Liver (tissue), 9 donors: ENCODE measurements around the gene GALNT10. TPM values are rescaled to one million over a fixed set of nuclear protein-coding genes. Genes with fewer than 3 reads are reported as not detected.

Experiments
- DNase-seq: peaks from one replicate; pipeline ENCODE4 v3.0.0-alpha.2; 2017; ENCODE audit warnings: low spot score
- H3K27ac ChIP-seq, 2 donors: one replicate each; pipeline ENCODE4 v1.7.0; 2013; ENCODE audit warnings: inconsistent platforms in 2 of 2, low read length in 2 of 2, control low read depth in 1 of 2, low read depth in 1 of 2, mild to moderate bottlenecking in 1 of 2
- H3K27me3 ChIP-seq, 4 donors: one replicate each; pipeline versions ENCODE4 v1.6.1 to v1.7.0; 2013; ENCODE audit warnings: low read length in 3 of 4, inconsistent platforms in 1 of 4, mild to moderate bottlenecking in 1 of 4, moderate library complexity in 1 of 4; ENCODE audit not compliant: control insufficient read depth in 4 of 4, insufficient read depth in 4 of 4
- H3K36me3 ChIP-seq, 4 donors: one replicate each; pipeline versions ENCODE4 v1.6.1 to v1.7.0; 2013; ENCODE audit warnings: low read length in 3 of 4, mild to moderate bottlenecking in 3 of 4, low read depth in 1 of 4, moderate library complexity in 1 of 4; ENCODE audit not compliant: control insufficient read depth in 4 of 4, insufficient read depth in 3 of 4
- H3K4me1 ChIP-seq, 4 donors: one replicate each; pipeline versions ENCODE4 v1.6.1 to v1.7.0; 2013; ENCODE audit warnings: low read length in 3 of 4, mild to moderate bottlenecking in 3 of 4, moderate library complexity in 1 of 4; ENCODE audit not compliant: control insufficient read depth in 4 of 4, insufficient read depth in 4 of 4
- H3K4me3 ChIP-seq, 3 donors: one replicate each; pipeline versions ENCODE4 v1.6.1 to v1.7.0; 2013; ENCODE audit warnings: low read length in 3 of 3, control low read depth in 1 of 3, low read depth in 1 of 3, mild to moderate bottlenecking in 1 of 3
- H3K9ac ChIP-seq, 2 donors: one replicate each; pipeline ENCODE4 v1.7.0; 2013; ENCODE audit warnings: low read length in 2 of 2, mild to moderate bottlenecking in 2 of 2, moderate library complexity in 2 of 2, control low read depth in 1 of 2, low read depth in 1 of 2
- H3K9me3 ChIP-seq, 4 donors: one replicate each; pipeline versions ENCODE4 v1.6.1 to v1.7.0; 2013; ENCODE audit warnings: low read length in 3 of 4; ENCODE audit not compliant: control insufficient read depth in 4 of 4
- EGR1 ChIP-seq, 2 donors: IDR thresholded peaks; 2 replicates each; pipeline ENCODE4 v1.6.1; 2016 to 2018; ENCODE audit warnings: antibody characterized with exemption in 2 of 2, low read depth in 2 of 2
- FOXA1 ChIP-seq: IDR thresholded peaks from 2 replicates; pipeline ENCODE4 v1.6.1; 2016; ENCODE audit warnings: antibody characterized with exemption
- FOXA2 ChIP-seq: IDR thresholded peaks from 2 replicates; pipeline ENCODE4 v1.6.1; 2016; ENCODE audit warnings: antibody characterized with exemption
- GABPA ChIP-seq, 2 donors: IDR thresholded peaks in 1 of 2; conservative IDR thresholded peaks in 1 of 2; 2 replicates each; pipeline ENCODE4 v1.6.1; 2016; ENCODE audit warnings: antibody characterized with exemption in 2 of 2, mild to moderate bottlenecking in 1 of 2, moderate library complexity in 1 of 2
- HNF4G ChIP-seq: IDR thresholded peaks from 2 replicates; pipeline ENCODE4 v1.6.1; 2016; ENCODE audit warnings: antibody characterized with exemption
- JUND ChIP-seq, 2 donors: IDR thresholded peaks; 2 replicates each; pipeline ENCODE4 v1.6.1; 2016; ENCODE audit warnings: antibody characterized with exemption in 2 of 2
- NR2F2 ChIP-seq: IDR thresholded peaks from 2 replicates; pipeline ENCODE4 v1.6.1; 2016; ENCODE audit warnings: antibody characterized with exemption
- RAD21 ChIP-seq, 2 donors: IDR thresholded peaks; 2 replicates each; pipeline ENCODE4 v1.6.1; 2016; ENCODE audit warnings: antibody characterized with exemption in 2 of 2, mild to moderate bottlenecking in 2 of 2
- RXRA ChIP-seq, 2 donors: IDR thresholded peaks; 2 replicates each; pipeline ENCODE4 v1.6.1; 2017 to 2018; ENCODE audit warnings: antibody characterized with exemption in 2 of 2, mild to moderate bottlenecking in 1 of 2
- SP1 ChIP-seq: IDR thresholded peaks from 2 replicates; pipeline ENCODE4 v1.6.1; 2018; ENCODE audit warnings: antibody characterized with exemption, mild to moderate bottlenecking
- TAF1 ChIP-seq: conservative IDR thresholded peaks from 2 replicates; pipeline ENCODE4 v1.6.1; 2016; ENCODE audit warnings: antibody characterized with exemption, mild to moderate bottlenecking
- YY1 ChIP-seq: IDR thresholded peaks from 2 replicates; pipeline ENCODE4 v1.6.1; 2016; ENCODE audit warnings: antibody characterized with exemption, mild to moderate bottlenecking
- WGBS: extraction: QIAGEN DNeasy Blood & Tissue Kit; methylation state at CpG from one replicate; pipeline ENCODE4 v1.1.7; 2013; 5-methylcytosine and 5-hydroxymethylcytosine counted together
- polyA plus RNA-seq, 2 donors: library from polyadenylated mRNA; stranded (reverse) in 1 of 2; unstranded in 1 of 2; fragments of 200-250 nt in 1 of 2; fragments of >200 nt in 1 of 2; fragmentation: Nextera tagmentation in 1 of 2; extraction: Ambion mirVana in 1 of 2; gene quantifications; one replicate each; pipeline versions ENCODE4 v1.2.1 to v1.2.3, GENCODE V29; 2013 to 2015
- total RNA-seq, 2 donors: library from RNA; depleted of rRNA; stranded (reverse); fragments of >200 nt; gene quantifications; one replicate each; pipeline ENCODE4 v1.2.3, GENCODE V29; 2014
- TF ChIP-seq, protein P1 (sequence below): IDR thresholded peaks from 2 replicates; pipeline ENCODE4 v1.6.1; 2016; ENCODE audit warnings: antibody characterized with exemption
- TF ChIP-seq, protein P2 (sequence below): IDR thresholded peaks from 2 replicates; pipeline ENCODE4 v1.6.1; 2016; ENCODE audit warnings: antibody characterized with exemption
- TF ChIP-seq, protein P3 (sequence below): IDR thresholded peaks from 2 replicates; pipeline ENCODE4 v1.6.1; 2016; ENCODE audit warnings: antibody characterized with exemption
- TF ChIP-seq, protein P4 (sequence below): fragments of 150-350 bp; IDR thresholded peaks from 2 replicates; pipeline ENCODE4 v1.5.1; 2017; ENCODE audit warnings: improper control_type of control experiment, low read depth, low read length; ENCODE audit not compliant: missing input control
- donor health status: healthy.
- donor health status: healthy.
- donor health status: healthy.
- donor health status: healthy.
- donor health status: healthy.

GALNT10 gene
- total and polyA plus RNA-seq, 4 donors = 1.1 to 17.8 (median 5.3) TPM

DNA sequence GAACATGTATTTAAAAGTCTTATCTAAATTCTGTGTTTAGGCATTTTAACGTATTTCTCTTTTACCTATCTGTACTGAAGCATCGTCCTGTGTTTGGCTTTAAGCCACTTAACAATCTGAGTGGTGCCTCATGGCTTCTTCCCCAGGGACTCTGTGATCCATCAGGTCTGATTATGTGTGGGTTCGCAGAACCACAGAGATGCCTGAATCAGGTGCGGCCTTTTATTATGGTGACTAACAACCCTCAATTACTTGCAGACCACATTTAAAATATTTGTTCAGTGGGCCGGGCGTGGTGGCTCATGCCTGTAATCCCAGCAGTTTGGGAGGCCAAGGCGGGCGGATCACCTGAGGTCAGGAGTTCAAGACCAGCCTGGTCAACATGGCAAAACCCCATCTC lies 215.7 kb downstream of the GALNT10 start:
- TF ChIP-seq HNF4G (no peak), YY1 (no peak), RXRA (IDR thresholded peaks at IDR 0.05) (no peak), FOXA1 (no peak), FOXA2 (no peak), JUND (IDR thresholded peaks at IDR 0.05) (no peak), TAF1 (no peak), SP1 (no peak), GABPA (IDR thresholded peaks at IDR 0.05 in 1 of 2, conservative IDR thresholded peaks at IDR 0.05 in 1 of 2) (no peak), NR2F2 (no peak), EGR1 (IDR thresholded peaks at IDR 0.05; ENCODE audit: low read depth in 2 of 2) (no peak), RAD21 (IDR thresholded peaks at IDR 0.05) (no peak)
- TF ChIP-seq, protein P1, sequence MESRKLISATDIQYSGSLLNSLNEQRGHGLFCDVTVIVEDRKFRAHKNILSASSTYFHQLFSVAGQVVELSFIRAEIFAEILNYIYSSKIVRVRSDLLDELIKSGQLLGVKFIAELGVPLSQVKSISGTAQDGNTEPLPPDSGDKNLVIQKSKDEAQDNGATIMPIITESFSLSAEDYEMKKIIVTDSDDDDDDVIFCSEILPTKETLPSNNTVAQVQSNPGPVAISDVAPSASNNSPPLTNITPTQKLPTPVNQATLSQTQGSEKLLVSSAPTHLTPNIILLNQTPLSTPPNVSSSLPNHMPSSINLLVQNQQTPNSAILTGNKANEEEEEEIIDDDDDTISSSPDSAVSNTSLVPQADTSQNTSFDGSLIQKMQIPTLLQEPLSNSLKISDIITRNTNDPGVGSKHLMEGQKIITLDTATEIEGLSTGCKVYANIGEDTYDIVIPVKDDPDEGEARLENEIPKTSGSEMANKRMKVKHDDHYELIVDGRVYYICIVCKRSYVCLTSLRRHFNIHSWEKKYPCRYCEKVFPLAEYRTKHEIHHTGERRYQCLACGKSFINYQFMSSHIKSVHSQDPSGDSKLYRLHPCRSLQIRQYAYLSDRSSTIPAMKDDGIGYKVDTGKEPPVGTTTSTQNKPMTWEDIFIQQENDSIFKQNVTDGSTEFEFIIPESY = no peak
- TF ChIP-seq, protein P2, sequence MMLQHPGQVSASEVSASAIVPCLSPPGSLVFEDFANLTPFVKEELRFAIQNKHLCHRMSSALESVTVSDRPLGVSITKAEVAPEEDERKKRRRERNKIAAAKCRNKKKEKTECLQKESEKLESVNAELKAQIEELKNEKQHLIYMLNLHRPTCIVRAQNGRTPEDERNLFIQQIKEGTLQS = no peak
- TF ChIP-seq, protein P3, sequence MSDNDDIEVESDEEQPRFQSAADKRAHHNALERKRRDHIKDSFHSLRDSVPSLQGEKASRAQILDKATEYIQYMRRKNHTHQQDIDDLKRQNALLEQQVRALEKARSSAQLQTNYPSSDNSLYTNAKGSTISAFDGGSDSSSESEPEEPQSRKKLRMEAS = no peak
- H3K4me3 ChIP-seq = no peak overlapping the region
- no peak overlapping the region for H3K9ac ChIP-seq
- WGBS = 91% methylated on average over 8 of the region's 8 CpGs
- no peaks in the 10 kb centered on the region for H3K9me3 ChIP-seq
- H3K27me3 ChIP-seq = no peaks in the 10 kb centered on the region
- no peak overlapping the region for H3K27ac ChIP-seq
- DNase-seq = no peak
- H3K36me3 ChIP-seq = no peaks in the 10 kb centered on the region
- peaks cover 0 to 8% (median 4%) of the 10 kb centered on the region in 4 donors for H3K4me1 ChIP-seq

DNA sequence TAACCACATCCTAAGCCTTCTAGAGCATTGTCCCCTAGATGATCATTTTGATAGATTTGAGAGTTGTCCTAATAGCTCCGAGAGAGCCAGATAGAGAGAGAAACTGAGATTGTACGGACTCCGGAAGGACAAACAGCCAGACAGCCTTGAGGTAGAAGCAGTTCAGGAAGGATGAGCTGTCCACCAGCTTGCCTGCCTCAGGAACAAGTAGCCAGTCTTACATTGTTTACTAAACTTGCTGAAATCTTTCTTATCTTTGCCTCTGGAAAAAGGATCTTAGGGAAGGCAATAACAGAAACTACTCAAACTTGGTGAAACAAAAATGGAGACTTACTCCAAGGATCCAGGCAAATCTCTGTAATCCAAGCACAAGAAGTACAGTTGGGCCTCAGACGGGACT lies 216.3 kb downstream of the GALNT10 start:
- no peaks in the 10 kb centered on the region for H3K27me3 ChIP-seq
- no peak overlapping the region for H3K9ac ChIP-seq
- H3K36me3 ChIP-seq = no peaks in the 10 kb centered on the region
- H3K4me1 ChIP-seq = peaks cover 0 to 8% (median 4%) of the 10 kb centered on the region in 4 donors
- no peak for TF ChIP-seq FOXA2
- TF ChIP-seq, protein P2 = no peak
- TF ChIP-seq, protein P3 = no peak
- TF ChIP-seq, protein P4, sequence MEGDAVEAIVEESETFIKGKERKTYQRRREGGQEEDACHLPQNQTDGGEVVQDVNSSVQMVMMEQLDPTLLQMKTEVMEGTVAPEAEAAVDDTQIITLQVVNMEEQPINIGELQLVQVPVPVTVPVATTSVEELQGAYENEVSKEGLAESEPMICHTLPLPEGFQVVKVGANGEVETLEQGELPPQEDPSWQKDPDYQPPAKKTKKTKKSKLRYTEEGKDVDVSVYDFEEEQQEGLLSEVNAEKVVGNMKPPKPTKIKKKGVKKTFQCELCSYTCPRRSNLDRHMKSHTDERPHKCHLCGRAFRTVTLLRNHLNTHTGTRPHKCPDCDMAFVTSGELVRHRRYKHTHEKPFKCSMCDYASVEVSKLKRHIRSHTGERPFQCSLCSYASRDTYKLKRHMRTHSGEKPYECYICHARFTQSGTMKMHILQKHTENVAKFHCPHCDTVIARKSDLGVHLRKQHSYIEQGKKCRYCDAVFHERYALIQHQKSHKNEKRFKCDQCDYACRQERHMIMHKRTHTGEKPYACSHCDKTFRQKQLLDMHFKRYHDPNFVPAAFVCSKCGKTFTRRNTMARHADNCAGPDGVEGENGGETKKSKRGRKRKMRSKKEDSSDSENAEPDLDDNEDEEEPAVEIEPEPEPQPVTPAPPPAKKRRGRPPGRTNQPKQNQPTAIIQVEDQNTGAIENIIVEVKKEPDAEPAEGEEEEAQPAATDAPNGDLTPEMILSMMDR = no peak
- no peak for TF ChIP-seq TAF1
- TF ChIP-seq, protein P1 = no peak
- no peak for TF ChIP-seq NR2F2
- no peak for TF ChIP-seq HNF4G
- TF ChIP-seq YY1 = no peak
- TF ChIP-seq SP1 = no peak
- no peaks in the 10 kb centered on the region for H3K9me3 ChIP-seq
- no peak overlapping the region for H3K27ac ChIP-seq
- no peak for DNase-seq
- no peak overlapping the region for H3K4me3 ChIP-seq
- WGBS = 93% methylated on average over 4 of the region's 4 CpGs
